A549 (cell line): ENCODE data around the gene MPRIP.

Source experiments
- BHLHE40 ChIP-seq: IDR thresholded peaks from 2 replicates; pipeline ENCODE4 v1.6.1; 2012; ENCODE audit warnings: low read depth, low read length, inconsistent platforms
- EHMT2 ChIP-seq: fragments of 200-600 bp; sonication (generic); IDR thresholded peaks from 2 replicates; pipeline ENCODE4 v1.6.1; 2016; ENCODE audit warnings: antibody characterized with exemption, low read depth, mild to moderate bottlenecking, moderate library complexity
- EP300 ChIP-seq, 2 experiments: fragments of >200 bp; sonication (Bioruptor Twin); formaldehyde crosslinking; IDR thresholded peaks; 2 replicates in 1 of 2; 3 replicates in 1 of 2; pipeline ENCODE4 v1.6.1; 2016 to 2017
- ESRRA ChIP-seq: fragments of 150-350 bp; IDR thresholded peaks from 2 replicates; pipeline ENCODE4 v1.6.1; 2014; ENCODE audit warnings: mild to moderate bottlenecking, low read length, borderline replicate concordance
- JUN ChIP-seq, 2 experiments: fragments of >200 bp; sonication (Bioruptor Twin); formaldehyde crosslinking; IDR thresholded peaks; 2 replicates in 1 of 2; 3 replicates in 1 of 2; pipeline ENCODE4 v1.6.1; 2016 to 2017
- NFE2L2 ChIP-seq: fragments of 150-350 bp; conservative IDR thresholded peaks from 2 replicates; pipeline ENCODE4 v1.6.1; 2014; ENCODE audit warnings: low read length
- PHF8 ChIP-seq: fragments of 200-600 bp; sonication (generic); IDR thresholded peaks from 2 replicates; pipeline ENCODE4 v1.6.1; 2016; ENCODE audit warnings: low read depth, mild to moderate bottlenecking, antibody characterized with exemption, moderate library complexity, borderline replicate concordance
- POLR2A ChIP-seq: IDR thresholded peaks from 2 replicates; pipeline ENCODE4 v1.6.1; 2012; ENCODE audit warnings: mild to moderate bottlenecking, low read length
- RFX5 ChIP-seq: fragments of 450-650 bp; IDR thresholded peaks from 2 replicates; pipeline ENCODE4 v1.7.1; 2014; ENCODE audit warnings: antibody characterized with exemption, mild to moderate bottlenecking, moderate library complexity
- ZFP36 ChIP-seq: fragments of 450-650 bp; IDR thresholded peaks from 2 replicates; pipeline ENCODE4 v1.6.1; 2014; ENCODE audit warnings: borderline replicate concordance; ENCODE audit not compliant: partially characterized antibody
- TF ChIP-seq, protein P1 (sequence below): fragments of >200 bp; sonication (Bioruptor Twin); formaldehyde crosslinking; IDR thresholded peaks from 3 replicates; pipeline ENCODE4 v1.5.1; 2016
- TF ChIP-seq, protein P2 (sequence below): fragments of 200-600 bp; sonication (generic); IDR thresholded peaks from 2 replicates; pipeline ENCODE4 v1.6.1; 2016; ENCODE audit warnings: antibody characterized with exemption, mild to moderate bottlenecking, moderate library complexity

DNA sequence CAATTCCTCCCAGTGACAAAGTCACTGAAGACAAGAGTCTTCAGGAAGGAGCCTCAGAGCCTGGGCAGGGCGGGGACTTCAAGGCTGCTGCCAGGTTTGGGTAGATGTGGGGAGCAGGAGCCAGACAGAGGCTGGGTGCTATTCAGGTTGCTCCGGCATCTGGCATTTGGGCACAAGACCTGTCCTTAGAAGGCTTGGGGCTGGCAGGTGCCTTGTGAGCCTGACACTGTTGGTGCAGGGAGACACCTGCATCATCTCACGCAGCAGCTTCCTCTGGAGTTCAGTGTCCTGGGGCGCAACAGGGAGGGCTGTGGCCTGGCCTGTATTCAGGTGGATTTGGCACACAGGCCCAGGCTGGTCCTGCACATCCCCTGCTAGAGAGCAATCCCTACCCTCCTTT, 65.0 kb downstream of the MPRIP start:
- no peak for TF ChIP-seq EHMT2
- TF ChIP-seq, protein P1, sequence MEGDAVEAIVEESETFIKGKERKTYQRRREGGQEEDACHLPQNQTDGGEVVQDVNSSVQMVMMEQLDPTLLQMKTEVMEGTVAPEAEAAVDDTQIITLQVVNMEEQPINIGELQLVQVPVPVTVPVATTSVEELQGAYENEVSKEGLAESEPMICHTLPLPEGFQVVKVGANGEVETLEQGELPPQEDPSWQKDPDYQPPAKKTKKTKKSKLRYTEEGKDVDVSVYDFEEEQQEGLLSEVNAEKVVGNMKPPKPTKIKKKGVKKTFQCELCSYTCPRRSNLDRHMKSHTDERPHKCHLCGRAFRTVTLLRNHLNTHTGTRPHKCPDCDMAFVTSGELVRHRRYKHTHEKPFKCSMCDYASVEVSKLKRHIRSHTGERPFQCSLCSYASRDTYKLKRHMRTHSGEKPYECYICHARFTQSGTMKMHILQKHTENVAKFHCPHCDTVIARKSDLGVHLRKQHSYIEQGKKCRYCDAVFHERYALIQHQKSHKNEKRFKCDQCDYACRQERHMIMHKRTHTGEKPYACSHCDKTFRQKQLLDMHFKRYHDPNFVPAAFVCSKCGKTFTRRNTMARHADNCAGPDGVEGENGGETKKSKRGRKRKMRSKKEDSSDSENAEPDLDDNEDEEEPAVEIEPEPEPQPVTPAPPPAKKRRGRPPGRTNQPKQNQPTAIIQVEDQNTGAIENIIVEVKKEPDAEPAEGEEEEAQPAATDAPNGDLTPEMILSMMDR, result no peak
- TF ChIP-seq JUN (IDR thresholded peaks at IDR 0.05), result no peak
- TF ChIP-seq BHLHE40, result no peak
- no peak for TF ChIP-seq PHF8
- TF ChIP-seq RFX5, result no peak
- TF ChIP-seq ESRRA, result no peak
- no peak for TF ChIP-seq EP300 (IDR thresholded peaks at IDR 0.05)
- TF ChIP-seq ZFP36, result no peak
- TF ChIP-seq POLR2A, result no peak
- TF ChIP-seq NFE2L2, result no peak
- TF ChIP-seq, protein P2, sequence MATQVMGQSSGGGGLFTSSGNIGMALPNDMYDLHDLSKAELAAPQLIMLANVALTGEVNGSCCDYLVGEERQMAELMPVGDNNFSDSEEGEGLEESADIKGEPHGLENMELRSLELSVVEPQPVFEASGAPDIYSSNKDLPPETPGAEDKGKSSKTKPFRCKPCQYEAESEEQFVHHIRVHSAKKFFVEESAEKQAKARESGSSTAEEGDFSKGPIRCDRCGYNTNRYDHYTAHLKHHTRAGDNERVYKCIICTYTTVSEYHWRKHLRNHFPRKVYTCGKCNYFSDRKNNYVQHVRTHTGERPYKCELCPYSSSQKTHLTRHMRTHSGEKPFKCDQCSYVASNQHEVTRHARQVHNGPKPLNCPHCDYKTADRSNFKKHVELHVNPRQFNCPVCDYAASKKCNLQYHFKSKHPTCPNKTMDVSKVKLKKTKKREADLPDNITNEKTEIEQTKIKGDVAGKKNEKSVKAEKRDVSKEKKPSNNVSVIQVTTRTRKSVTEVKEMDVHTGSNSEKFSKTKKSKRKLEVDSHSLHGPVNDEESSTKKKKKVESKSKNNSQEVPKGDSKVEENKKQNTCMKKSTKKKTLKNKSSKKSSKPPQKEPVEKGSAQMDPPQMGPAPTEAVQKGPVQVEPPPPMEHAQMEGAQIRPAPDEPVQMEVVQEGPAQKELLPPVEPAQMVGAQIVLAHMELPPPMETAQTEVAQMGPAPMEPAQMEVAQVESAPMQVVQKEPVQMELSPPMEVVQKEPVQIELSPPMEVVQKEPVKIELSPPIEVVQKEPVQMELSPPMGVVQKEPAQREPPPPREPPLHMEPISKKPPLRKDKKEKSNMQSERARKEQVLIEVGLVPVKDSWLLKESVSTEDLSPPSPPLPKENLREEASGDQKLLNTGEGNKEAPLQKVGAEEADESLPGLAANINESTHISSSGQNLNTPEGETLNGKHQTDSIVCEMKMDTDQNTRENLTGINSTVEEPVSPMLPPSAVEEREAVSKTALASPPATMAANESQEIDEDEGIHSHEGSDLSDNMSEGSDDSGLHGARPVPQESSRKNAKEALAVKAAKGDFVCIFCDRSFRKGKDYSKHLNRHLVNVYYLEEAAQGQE, result no peak
